ENCODE measurements around the gene NPM1.

NPM1 gene

DNA sequence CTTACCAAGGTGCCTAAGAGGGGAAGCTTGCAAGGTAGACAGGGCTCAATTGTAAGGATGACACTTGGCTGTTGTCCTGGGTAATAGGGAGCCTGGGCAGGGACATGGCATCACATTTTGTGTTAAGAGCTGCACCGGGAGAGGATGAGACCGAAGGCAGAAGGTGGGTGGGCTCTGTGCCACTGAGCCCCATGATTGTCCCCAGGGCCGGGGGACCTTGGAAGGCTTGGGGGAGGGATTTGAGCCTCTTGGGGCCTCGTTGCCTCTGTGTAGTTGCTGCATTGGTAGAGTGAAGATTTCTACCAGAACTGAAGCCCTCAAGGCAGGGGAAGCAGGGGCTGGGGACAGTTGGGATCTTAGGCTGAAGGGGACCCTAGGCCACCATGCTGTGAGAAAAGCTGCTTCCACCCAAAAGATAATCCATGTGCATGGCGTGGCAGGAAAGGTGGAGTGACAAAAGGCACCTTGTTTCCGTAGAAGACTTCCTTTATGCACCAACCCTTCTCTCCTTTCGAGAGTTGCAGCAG is 43.7 kb downstream of the NPM1 start:
- no peak for DNase-seq

DNA sequence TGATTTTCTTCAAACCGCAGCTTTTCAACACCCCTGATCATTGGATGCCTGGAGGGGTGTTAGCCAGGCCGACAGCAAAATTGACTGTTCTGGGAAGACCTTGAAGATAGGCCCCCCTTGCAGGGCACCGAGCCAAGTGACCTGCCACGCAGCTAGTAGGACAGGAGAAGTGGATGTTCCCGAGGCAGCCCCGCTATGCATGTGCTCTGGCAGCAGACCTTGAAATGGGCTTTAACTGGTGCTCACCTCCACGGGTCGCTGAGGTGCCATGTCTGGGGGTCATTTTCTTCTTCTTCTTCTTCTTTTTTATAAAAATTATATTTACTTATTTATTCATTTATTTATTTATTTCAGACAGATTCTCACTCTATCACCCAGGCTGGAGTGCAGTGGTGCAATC is 44.4 kb downstream of the NPM1 start:
- no peak for DNase-seq

DNA sequence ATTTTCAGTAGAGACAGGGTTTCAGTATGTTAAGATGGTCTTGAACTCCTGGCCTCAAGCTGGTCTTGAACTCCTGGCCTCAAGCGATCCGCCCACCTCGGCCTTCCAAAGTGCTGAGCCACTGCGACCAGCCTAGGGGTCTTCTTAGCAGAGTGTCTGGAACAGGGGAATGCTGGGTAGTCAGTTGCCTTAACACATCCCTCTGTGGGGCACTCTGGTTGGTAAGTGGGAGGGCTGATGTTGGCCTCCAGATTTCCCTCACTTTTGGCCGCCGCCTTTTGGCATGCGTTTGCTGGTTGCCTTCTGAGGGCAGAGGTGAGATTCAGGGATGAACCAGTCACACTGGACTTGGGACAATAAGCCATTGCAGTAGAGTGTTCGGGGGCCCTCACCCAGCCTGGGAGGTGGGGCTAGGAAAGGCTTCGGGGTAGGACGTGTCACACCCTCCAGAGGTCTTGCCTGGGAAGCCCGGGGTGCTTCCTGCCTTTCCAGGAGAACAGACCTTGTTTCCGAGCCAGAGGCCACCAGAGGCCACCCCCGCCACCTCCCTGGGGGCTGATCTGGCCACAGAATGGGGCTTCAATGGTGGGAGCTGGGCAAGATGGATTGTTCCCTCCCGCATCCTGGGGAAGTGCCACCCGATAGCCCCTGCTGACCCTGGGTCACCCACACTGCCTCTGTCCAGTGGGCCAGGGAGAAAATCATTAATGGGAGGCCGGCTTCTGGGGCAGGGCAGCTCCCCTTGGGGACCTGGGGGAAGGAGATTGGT is 45.1 kb downstream of the NPM1 start:
- DNase-seq, result no peak

- no peak for DNase-seq
Observed at GRCh38 chr5:171433352-171433698, 45.7 kb downstream of the NPM1 start.

DNA sequence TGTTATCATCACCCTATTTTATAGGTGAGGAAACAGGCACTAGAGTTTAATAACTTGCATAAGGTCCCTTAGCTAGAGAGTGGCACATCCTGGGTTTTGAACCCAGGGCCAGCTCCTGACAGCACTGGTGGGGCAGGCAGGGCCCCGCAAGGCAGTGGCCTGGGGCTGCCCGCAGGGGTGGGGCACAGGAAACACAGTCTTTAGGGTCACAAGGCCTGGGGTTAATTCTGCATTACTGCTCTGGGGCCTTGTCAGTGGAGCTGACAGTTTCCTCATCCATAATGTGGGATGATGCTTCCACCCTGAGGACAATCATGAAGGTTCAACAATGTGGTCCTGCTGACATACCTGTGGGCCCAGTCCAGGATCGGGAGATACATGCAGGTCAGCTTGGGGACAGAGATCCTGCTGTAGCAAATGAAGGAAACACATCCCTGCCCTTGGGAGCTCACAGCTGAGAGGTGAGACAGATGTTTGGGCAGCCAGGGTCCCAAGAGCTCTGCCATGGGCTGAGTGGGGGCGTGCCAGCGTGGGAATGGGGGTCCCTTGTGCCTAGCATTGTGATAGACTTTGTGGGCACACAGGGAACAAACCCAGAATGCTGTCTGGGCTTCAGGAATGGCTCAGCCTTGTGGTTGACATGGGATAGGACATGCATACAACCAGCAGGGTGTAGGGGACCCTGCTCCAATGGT is 46.5 kb downstream of the NPM1 start:
- DNase-seq, result no peak

DNA sequence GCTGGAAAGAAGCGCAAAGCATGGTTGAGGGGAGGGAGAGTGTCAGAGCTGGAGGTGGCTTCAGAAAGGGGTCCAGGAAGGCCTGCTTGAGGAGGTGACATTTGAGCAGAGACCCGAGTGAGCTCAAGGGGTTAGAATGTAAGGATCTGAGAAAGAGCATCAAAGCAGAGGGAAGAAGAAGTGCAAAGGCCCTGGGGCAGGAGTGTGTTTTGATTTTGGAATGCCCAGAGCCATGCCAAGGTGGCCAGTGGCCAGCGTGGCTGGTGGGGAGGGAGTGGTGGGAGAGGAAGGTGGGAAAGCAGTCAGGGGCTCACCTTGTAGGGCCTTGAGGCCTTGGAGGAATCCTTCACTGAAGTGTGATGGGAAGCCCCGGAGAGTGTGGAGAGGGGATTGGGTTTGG is 47.2 kb downstream of the NPM1 start:
- DNase-seq, result no peak

- DNase-seq, result no peak
Observed at GRCh38 chr5:171435908-171436307, 48.3 kb downstream of the NPM1 start.

DNA sequence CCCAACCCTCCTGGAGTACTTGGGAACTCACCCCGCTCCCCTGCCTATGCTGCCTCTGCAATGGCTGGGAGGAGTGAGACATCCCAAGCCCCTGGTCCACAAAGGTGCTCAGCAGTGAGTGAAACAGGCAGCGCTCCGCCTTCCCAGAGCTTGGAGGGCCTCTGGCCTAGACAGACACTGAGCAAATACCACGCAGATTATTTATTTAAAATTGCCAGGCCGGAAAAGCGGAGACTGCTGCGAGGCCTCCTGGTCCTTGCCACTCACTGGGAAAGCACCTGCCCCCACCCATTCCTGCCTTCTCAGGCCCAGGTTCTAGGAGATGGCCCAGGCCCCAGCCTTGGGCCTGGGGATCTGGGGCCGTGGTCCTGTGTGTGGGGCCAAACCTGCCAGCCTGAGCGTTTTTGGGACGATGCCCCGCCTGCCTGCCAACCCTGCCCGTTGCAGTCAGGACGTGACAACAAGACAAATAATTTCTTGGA is 49.2 kb downstream of the NPM1 start:
- DNase-seq, result no peak

DNA sequence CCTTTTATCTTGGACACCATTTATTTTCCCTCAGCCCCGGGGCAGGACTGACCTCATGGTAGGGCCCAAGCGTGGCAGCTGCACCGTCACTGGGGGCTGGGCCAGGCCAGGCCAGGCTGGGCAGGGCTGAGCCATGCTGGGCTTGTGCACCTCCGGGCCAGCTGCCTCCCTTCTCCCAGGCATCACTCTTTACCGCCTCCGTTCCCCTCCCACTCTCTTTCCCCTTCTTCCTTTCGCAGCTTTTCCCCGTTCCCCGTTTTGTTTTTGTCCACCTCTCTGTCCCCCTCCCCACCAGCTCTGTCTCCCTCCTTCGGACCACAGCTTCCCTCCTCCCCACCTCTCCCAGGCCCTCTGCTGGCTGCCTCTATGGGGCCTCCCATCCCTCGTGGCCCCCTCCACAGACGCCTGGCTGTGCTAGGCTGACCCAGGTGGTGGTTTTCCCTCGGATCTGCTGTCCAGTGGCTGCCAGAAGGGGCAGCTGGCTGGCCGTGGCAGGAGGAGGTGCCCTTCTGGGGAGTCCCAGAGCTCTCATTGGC is 49.7 kb downstream of the NPM1 start:
- no peak for DNase-seq

DNA sequence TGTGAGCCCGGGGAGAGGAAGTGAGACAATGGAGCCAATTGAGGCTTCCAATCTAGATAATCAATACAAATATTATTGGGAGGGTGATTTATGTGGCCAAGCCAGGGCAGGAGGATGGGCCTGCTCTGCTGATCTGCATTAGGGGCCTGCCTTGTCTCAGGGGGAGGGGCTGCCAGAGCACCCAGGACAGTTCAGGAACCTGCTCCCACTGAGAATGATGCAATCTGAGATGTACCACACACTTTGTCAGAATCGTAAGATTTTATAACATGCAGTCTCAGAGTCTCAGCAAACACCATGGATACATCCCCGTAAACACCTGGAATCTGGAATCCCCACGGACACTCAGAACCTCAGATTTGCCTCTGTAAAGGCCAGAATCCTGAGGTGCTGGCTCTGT is 51.1 kb downstream of the NPM1 start:
- no peak for DNase-seq

DNA sequence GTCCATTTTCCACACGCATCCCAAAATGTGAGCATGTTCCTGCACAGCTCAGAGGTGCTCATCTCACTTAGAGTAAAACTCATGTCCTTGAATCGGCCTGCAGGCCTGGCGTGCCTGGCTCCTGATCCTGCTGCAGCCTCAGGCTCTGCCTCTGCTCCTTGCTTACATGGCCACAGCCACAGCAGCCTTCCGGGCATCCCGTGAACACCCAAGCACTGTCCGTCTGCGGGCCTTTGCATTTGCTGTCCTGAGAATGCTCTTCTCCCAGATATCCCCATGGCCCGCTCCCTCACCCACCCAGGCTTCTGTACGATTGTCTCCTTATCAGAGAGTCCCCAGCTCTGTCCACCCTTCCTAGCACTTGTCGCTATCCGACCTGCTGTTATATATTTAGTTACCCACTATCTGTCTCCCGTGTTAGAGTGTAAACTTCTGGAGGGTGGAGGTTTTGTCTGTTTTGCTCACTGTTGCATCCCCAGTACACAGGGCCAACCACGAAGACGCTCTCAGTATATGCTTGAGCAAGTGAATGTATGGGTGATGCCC is 53.7 kb downstream of the NPM1 start:
- no peak for DNase-seq

DNA sequence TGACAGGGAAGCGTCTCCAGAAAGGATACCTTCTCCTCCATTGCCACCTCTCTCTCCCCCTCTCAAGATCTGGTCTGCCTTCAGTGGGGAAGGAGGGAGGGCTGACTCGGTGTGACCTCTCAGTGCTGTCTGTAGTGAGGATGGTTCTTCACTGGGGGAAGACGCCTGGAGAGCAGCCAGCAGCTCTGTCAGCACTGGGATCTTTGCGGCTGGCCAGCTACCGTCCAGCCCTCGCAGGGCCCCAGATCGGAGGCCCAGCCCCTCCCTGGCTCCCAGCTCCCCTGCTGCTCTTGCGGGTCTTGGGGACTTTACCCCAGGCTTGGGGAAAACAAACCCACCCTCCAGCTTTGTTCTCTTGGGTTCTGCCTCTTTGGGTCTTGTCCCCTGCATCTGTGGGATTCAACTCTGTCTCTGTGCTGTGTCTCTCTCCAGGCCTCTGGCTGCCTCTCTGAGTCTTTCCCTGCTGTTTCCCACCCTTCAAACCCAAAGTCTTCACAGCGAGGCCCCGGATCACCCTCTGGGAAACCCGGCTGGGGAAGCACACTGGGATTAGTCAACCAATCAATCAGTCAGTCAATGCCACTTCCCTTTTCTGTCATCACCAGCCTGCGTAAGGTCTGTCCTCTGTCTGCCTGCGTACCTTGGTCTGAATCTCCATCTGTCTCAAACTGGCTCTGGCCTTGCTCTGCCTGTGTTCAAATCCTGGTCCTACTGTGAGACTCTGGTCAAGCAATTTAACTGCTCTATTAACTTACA is 54.8 kb downstream of the NPM1 start:
- DNase-seq, result no peak

DNA sequence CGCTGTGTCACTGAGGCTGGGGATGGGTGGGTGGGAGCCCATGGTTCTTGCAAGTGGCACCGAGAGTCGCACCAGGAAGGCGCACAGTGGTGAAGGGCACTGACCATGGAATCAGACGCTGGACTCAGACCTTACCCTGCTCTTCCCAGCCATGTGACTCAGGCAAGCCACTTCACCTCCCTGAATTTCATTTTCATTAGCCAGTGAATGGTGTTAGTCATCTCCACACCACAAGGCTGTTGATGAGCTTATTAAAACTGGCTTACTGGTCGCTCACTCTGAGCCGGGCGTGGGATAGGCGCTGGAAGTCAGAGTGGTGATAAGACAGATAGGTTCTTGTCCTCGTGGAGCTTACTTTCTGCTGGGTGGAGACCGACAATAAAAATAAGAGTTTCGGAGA is 56.9 kb downstream of the NPM1 start:
- DNase-seq, result no peak

DNA sequence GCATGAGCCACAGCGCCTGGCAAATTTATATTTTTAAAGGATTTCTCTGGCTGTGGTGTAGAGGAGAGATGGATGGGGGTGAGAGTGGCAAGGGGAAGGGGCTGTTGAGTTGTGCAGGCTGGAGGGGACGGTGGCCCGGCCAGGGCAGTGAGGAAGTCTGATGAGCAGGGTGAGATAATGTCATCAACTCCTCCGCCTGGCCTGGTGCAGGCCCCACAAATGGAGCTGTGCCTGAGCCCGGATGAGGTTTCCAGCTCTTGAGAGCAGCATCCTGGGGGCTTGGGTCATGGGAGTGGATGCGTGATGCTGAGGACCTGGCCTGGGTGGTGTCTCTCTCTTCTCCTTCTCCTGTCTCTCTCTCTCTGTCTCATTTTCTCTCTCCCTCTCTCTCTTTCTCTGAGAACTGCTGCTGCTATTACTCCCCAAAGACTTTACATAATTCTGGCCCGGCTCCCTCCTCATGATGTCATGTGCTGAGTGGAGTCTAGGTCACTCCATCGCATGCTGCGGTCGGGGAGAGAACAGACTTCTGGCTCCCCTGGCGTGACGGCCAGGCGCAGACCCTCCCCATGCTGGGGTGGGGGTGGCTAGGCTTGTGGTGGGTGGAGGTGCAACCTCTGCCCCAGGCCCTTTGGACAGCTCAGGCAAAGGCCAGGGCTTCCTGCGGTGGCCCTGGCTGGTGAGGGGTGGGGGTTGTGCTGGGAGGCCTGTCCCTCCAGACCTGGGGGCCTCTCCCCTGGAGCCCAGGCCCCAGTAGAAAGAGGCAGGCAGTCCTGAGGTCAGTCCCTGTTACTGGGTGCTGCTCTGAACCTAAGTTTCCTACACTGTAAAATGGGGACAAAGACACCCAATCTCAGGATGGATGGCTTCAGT is 58.2 kb downstream of the NPM1 start:
- no peak for DNase-seq

GRCh38 chr5:171447226-171447625 is 59.6 kb downstream of the NPM1 start:
- DNase-seq, result no peak

DNA sequence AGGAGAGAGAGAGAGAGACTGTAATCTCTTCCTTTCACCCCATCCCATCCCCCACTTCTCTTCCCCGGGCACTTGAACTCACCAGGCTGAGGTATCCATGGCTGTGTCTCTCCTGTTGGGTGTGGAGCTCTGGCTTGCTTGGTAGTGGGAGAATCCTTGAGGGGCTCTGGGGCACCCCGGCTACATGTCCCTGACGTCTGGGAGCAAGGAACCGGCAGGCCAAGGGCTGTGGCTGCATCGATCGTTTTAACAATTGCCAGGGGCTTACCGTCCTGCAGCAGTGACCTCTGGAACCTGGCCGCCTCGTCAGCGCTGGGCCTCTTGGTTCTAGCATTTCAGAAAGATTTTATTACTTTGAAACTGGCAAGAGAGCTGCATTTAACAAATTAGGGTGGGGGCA is 61.8 kb downstream of the NPM1 start:
- no peak for DNase-seq

- no peak for DNase-seq
Observed at GRCh38 chr5:171450423-171451331, 63.0 kb downstream of the NPM1 start.

DNA sequence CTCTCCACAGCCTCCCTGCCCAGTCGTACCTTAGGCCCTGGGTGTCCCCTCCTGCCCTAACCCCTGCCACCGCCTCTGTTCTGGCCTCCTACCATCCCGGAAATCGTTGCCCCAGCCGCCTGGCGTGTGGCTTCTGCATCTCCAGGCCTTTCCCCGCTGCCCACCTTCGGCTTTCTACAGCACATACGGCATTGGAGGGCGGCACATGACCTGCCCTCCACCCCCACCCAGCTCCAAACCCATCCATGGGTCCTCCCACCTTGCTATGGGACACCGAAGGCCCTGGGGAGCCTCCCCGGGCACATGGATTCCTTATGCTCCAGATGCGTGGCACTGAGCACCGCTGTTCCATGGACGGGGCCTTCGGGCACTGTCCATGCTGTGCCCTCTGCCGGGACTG is 63.8 kb downstream of the NPM1 start:
- DNase-seq, result no peak

DNA sequence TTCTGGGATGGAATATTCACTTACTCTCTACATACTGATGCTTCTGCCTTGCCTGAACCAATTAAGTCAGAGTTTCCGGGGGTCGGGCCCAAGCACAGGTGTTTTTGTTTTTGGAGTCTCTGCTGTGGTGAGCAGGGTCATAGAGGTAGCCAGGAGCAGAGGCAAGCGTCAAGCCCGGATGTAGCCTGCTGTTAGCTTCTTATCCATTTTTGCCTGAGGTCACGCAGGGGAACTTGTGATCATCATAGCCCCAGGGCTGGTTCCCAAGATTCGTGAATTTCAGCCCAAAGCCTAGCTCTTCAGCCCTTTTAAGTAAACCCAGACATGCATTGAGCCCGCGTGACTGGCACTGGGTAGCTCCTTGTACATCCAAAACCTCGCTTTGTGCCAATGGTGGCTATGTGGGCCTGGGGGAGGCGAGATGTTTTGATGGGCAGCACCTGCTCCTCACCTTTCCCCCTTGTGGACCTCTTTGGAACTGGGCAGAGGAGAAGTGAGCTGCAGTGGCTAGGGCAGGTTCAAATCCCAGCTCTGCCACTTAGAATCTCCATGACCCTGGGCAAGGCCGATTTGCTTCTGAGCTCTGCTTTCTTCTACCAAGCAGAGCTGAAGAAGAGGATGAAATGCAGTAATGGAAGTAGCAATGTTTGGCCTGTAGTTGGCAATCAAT is 65.5 kb downstream of the NPM1 start:
- DNase-seq, result no peak

DNA sequence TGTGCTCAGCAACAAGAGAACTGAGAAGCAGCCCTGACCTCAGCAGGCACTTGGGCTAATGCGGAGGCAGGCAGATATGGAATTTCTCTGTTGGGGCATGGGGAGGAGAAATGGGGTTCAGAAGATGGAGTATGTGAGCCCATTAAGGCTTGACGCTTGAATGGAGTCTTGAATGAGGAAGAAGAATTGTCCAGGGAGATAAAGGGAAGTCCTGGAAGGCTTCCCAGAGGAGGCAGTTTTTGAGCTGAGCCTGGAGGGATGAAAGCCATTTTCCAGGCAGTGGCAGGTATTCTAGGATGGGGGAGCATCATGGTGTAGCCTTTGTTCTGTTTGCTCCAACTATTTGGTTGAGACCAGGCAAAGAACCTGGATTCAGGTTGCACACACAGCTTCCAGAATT is 66.3 kb downstream of the NPM1 start:
- DNase-seq, result no peak

All from activated T-cell treated with anti-CD3 and anti-CD28 coated beads, Interleukin-2, amount 50 U/mL, for 1 hour (primary cell).